ENCODE measurements around the gene MSTN. TPM values are rescaled to one million over a fixed set of nuclear protein-coding genes. Genes with fewer than 3 reads are reported as not detected.

The MSTN gene
- total RNA-seq, 1 experiment from 2014 or later, result not detected

GRCh38 chr2:190110131-190110530, 47.6 kb upstream of the MSTN start:
- CTCF ChIA-PET, result no interaction called here
- Histone ChIP-seq H3K27ac (ENCODE audit: low read depth, low read length, poor library complexity, severe bottlenecking) (no peak overlapping the region), H3K9me3 (ENCODE audit: low read depth, low read length, poor library complexity, severe bottlenecking) (no peaks in the 10 kb centered on the region), H3K4me1 (ENCODE audit: insufficient read depth, low read length, poor library complexity, severe bottlenecking) (no peaks in the 10 kb centered on the region), H3K4me3 (ENCODE audit: low read depth, low read length, poor library complexity, severe bottlenecking) (no peak overlapping the region), H3K27me3 (replicated peaks; ENCODE audit: insufficient read depth, low read depth, low read length, poor library complexity) (no peaks in the 10 kb centered on the region), H3K36me3 (ENCODE audit: insufficient read depth, low read length, poor library complexity, severe bottlenecking) (no peaks in the 10 kb centered on the region)
- BruUV-seq (replicated peaks), result no TSS peak
- POLR2A ChIA-PET (ENCODE audit: low non-redundant PET), result no interaction called here
- DNase-seq (ENCODE audit: low spot score), result no peak
- TF ChIP-seq CTCF (conservative IDR thresholded peaks at IDR 0.05; ENCODE audit: low read depth, low read length) (no peak), EZH2 (IDR thresholded peaks at IDR 0.05; ENCODE audit: borderline replicate concordance, low read depth, low read length, poor library complexity, severe bottlenecking) (no peak)
- intact Hi-C loops (cut with micrococcal nuclease; ENCODE audit: unreplicated experiment), result no loop called here

GRCh38 chr2:190107409-190107808, 44.9 kb upstream of the MSTN start:
- no TSS peak for BruUV-seq (replicated peaks)
- ChIA-PET CTCF (no interaction called here), POLR2A (ENCODE audit: low non-redundant PET) (no interaction called here)
- Histone ChIP-seq H3K4me1 (ENCODE audit: insufficient read depth, low read length, poor library complexity, severe bottlenecking) (no peaks in the 10 kb centered on the region), H3K4me3 (ENCODE audit: low read depth, low read length, poor library complexity, severe bottlenecking) (no peak overlapping the region), H3K36me3 (ENCODE audit: insufficient read depth, low read length, poor library complexity, severe bottlenecking) (no peaks in the 10 kb centered on the region), H3K27me3 (replicated peaks; ENCODE audit: insufficient read depth, low read depth, low read length, poor library complexity) (no peaks in the 10 kb centered on the region), H3K9me3 (ENCODE audit: low read depth, low read length, poor library complexity, severe bottlenecking) (no peaks in the 10 kb centered on the region), H3K27ac (ENCODE audit: low read depth, low read length, poor library complexity, severe bottlenecking) (no peak overlapping the region)
- intact Hi-C loops (cut with micrococcal nuclease; ENCODE audit: unreplicated experiment), result no loop called here
- no peak for DNase-seq (ENCODE audit: low spot score)
- TF ChIP-seq CTCF (conservative IDR thresholded peaks at IDR 0.05; ENCODE audit: low read depth, low read length) (no peak), EZH2 (IDR thresholded peaks at IDR 0.05; ENCODE audit: borderline replicate concordance, low read depth, low read length, poor library complexity, severe bottlenecking) (no peak)

- intact Hi-C loops (cut with micrococcal nuclease; ENCODE audit: unreplicated experiment), result no loop called here
- POLR2A ChIA-PET (ENCODE audit: low non-redundant PET), result no interaction called here
- Histone ChIP-seq H3K9me3 (ENCODE audit: low read depth, low read length, poor library complexity, severe bottlenecking) (no peaks in the 10 kb centered on the region), H3K4me3 (ENCODE audit: low read depth, low read length, poor library complexity, severe bottlenecking) (no peak overlapping the region), H3K27me3 (replicated peaks; ENCODE audit: insufficient read depth, low read depth, low read length, poor library complexity) (no peaks in the 10 kb centered on the region), H3K4me1 (ENCODE audit: insufficient read depth, low read length, poor library complexity, severe bottlenecking) (no peaks in the 10 kb centered on the region), H3K27ac (ENCODE audit: low read depth, low read length, poor library complexity, severe bottlenecking) (no peak overlapping the region), H3K36me3 (ENCODE audit: insufficient read depth, low read length, poor library complexity, severe bottlenecking) (no peaks in the 10 kb centered on the region)
- no TSS peak for BruUV-seq (replicated peaks)
- no peak for DNase-seq (ENCODE audit: low spot score)
- TF ChIP-seq EZH2 (IDR thresholded peaks at IDR 0.05; ENCODE audit: borderline replicate concordance, low read depth, low read length, poor library complexity, severe bottlenecking), result no peak
- CTCF ChIA-PET, result no interaction called here
Measured at GRCh38 chr2:190106783-190107182, 44.3 kb upstream of the MSTN start.

- ChIA-PET CTCF (no interaction called here), POLR2A (ENCODE audit: low non-redundant PET) (no interaction called here)
- intact Hi-C loops (cut with micrococcal nuclease; ENCODE audit: unreplicated experiment), result no loop called here
- Histone ChIP-seq H3K9me3 (ENCODE audit: low read depth, low read length, poor library complexity, severe bottlenecking) (no peaks in the 10 kb centered on the region), H3K27ac (ENCODE audit: low read depth, low read length, poor library complexity, severe bottlenecking) (no peak overlapping the region), H3K36me3 (ENCODE audit: insufficient read depth, low read length, poor library complexity, severe bottlenecking) (no peaks in the 10 kb centered on the region), H3K27me3 (replicated peaks; ENCODE audit: insufficient read depth, low read depth, low read length, poor library complexity) (no peaks in the 10 kb centered on the region), H3K4me1 (ENCODE audit: insufficient read depth, low read length, poor library complexity, severe bottlenecking) (no peaks in the 10 kb centered on the region), H3K4me3 (ENCODE audit: low read depth, low read length, poor library complexity, severe bottlenecking) (no peak overlapping the region)
- no peak for DNase-seq (ENCODE audit: low spot score)
- TF ChIP-seq EZH2 (IDR thresholded peaks at IDR 0.05; ENCODE audit: borderline replicate concordance, low read depth, low read length, poor library complexity, severe bottlenecking), result no peak
- no peak for TF ChIP-seq CTCF (conservative IDR thresholded peaks at IDR 0.05; ENCODE audit: low read depth, low read length)
- BruUV-seq (replicated peaks), result no TSS peak
Measured at GRCh38 chr2:190105554-190105953, 43.0 kb upstream of the MSTN start.
